HG03432 (cell line): ENCODE results near the gene BNIP5.

ENCODE experiments used
- ATAC-seq: cut with Tn5 transposase; IDR thresholded peaks from one replicate; pipeline ENCODE4 v1.9.1; 2021; ENCODE audit warnings: mild to moderate bottlenecking, moderate library complexity; ENCODE audit not compliant: unreplicated experiment

The BNIP5 gene

DNA sequence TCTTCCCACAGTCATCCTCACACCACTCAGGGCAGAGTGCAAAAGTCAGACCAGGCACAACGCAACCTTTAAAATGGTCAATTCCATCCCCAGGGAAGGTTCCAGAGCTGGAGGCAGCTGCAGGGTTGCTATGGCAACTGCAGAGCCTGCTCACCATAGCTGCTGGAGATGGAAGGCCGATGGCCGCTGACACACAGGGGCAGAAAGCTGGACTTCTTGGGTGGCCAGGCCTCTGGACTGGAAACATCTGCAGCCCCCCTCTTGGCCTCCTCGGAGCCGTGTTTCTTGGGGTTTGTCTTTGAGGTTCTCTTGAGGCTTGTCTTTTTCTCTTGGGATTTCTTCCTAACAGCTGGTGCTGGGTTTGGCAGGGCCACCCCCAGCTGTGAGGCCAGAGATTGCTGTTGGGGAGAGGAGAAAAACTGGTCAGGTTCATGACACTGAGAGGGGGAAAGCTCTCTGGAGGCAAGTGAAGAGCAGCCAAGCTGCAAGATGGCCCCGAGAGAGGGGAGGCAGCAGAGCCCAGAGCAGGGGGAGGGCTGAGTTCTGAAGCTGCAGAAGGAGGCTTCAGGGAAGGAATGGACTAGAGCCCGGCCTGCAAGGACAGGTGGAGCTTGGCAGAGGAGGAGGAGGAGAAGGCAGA lies 10.2 kb downstream of the BNIP5 start:
- no peak for ATAC-seq

DNA sequence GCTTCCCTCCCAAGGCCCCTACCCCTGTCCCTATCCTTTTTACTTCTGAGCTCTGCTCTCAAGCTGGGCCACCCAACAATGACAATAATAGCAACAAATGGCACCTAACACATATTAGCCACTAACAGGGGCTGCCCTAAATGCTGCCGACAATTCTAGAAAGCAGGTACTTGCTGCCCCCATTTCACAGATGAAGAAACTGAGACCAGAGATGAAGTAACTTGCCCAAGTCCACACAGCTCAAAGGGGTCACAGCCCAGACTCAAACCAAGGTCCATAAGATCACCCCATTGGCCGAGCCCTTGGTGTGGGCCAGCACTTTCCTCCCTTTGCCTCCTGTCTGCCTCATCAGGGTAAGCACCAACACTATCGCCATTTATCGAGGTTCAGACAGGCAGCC lies 12.0 kb downstream of the BNIP5 start:
- no peak for ATAC-seq

- no peak for ATAC-seq
These were observed 12.5 kb downstream of the BNIP5 start for GRCh38 chr6:36324191-36324590.

- no peak for ATAC-seq
These were observed 13.6 kb downstream of the BNIP5 start for GRCh38 chr6:36323062-36323461.

DNA sequence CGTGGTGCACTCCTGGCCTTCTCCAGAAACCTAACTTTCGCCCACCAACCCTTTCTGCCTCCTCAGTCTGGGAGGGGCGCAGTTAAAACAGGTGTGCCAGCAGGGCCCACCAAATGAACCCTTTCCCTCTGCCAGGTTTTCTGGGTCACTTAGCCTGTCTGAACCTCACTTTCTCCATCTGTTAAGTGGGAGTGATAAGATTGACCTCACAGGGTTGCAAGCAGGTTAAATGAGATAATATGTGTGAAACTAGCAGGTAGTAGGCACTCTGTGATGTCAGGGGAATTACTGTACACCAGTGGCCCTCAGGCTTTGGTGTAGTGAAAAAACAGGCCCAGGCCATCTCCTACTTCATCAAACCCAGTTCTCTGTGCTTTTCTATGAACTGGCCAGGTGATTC lies 14.1 kb downstream of the BNIP5 start:
- no peak for ATAC-seq

DNA sequence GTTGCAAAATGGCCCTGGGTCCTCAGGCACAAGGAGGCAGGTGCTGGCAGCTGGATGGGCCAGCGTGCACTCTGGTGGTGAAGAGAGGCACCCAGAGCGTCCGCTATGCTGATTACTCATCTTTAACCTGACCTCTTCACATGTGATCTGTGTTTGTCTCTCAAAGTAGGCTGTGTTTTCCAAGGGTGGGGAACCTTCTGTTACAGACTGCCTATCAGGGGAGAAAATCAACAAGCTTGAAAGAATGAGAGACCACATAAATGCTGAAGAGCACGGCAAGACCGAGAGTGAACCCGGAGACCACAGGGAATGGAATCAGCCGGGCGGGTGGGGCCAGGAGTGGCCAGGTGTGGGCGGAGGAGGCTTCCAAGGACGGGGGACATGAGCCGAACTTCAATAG lies 16.2 kb downstream of the BNIP5 start:
- no peak for ATAC-seq

GRCh38 chr6:36319821-36320220 lies 16.9 kb downstream of the BNIP5 start:
- ATAC-seq: no peak

- ATAC-seq: no peak
These were observed 17.3 kb downstream of the BNIP5 start for GRCh38 chr6:36319436-36319762.

DNA sequence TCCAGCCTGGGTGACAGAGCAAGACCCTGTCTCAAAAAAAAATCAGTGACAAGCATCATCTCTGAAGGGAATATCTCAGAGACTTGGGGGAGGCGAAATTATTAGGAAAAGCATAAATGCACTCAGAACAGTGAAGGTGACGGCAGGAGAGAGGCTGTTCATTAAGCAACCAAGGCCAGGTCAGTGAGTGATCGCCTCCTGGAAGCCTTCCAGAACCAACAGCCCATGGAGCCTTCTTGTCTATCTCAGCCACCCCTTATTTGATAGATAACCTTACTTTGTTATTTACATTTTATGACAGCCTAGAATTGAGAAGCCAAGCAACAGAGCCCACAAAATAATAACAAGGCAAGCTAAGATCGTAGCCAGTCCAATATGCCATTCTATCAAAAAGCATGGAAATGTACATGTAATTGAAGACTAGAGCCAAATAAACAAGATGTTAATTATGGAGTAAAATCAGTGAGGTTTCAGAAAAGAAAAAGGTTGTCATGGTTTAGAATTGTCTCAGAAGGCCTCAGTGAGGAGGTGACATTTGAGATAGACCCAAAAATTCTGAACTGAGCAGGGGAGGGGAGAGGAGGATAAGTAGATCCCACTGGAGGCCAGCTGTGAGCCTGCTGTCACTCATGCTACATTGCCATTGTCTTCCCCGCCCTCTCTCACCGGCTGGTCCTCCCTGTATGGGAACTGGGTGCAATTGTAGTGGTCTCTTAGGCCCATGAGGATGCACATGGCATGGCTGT lies 17.8 kb downstream of the BNIP5 start:
- ATAC-seq: no peak

DNA sequence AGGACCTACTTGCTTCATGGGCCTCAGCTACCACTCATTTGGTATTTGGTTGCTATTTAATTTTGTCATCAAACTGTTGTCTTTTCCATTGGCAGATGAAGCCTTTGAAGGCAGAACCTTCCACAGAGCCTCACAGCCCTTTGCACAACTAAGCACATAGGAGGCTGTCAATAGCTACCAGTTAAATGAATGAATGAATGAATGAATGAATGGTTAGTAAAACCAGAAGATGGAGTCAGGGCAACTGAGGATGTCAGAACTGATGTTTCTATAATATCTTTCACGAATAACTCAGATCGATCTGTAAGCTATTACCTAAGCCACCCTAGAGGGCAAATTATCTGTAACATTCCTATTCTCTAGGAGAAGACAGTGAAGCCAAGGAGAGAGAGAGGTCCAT lies 19.1 kb downstream of the BNIP5 start:
- no peak for ATAC-seq

DNA sequence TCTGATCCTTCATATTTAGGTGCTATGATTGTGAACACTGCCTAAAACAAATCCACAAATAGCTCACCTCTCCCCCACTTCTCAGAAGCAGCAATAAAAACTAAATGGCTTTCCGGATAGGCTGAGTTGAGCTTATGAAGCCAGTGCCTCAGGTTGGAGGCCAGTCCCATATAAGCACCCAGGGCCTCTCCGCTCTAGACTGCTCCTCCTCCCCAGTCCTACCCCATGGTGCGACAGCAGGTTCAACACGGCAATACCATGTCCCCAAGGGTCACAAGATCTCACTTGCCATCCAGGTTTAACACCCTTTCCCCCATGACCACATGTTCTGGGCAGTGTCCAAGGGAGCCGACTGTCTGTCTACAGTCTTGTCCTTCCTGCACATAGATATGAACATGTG lies 20.8 kb downstream of the BNIP5 start:
- no peak for ATAC-seq

- no peak for ATAC-seq
These were observed 22.3 kb downstream of the BNIP5 start for GRCh38 chr6:36314221-36315014.

DNA sequence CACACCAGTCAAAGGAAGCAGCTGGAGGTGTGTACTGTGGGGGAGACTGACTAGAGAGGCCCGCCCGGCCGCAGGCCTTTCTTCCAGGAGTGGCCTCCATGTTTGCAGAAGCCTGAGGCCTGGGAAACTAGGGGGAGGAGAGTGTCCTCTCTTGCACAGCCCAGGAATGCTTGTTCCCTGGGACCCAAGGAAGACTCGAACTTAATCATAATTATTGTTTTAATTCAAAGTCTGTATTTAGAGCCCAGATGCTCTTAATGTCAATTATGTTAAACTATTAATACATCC lies 23.1 kb downstream of the BNIP5 start:
- no peak for ATAC-seq

GRCh38 chr6:36312854-36313648 lies 23.6 kb downstream of the BNIP5 start:
- peak; percentile 42 for ATAC-seq

- no peak for ATAC-seq
These were observed 26.8 kb downstream of the BNIP5 start for GRCh38 chr6:36309900-36310299.

DNA sequence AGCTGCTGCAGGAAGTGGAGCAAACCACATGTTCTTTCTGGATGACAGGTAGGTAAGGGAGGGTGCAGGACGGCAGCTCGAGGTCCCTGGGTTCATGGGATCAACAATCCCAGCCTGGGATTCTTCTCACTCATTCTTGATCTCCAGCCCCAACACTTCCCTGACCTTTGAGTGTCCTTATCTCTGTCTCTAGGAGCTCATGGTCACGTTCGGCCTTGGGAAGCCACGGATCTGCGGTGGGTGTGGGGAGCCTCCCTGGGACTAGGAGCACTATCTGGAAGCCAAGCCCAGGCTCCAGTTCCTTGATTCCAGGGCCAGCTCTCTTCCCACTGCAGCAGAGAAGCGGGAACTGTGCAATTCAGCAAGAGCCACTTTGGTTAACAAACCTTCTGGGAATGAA lies 27.5 kb downstream of the BNIP5 start:
- no peak for ATAC-seq

DNA sequence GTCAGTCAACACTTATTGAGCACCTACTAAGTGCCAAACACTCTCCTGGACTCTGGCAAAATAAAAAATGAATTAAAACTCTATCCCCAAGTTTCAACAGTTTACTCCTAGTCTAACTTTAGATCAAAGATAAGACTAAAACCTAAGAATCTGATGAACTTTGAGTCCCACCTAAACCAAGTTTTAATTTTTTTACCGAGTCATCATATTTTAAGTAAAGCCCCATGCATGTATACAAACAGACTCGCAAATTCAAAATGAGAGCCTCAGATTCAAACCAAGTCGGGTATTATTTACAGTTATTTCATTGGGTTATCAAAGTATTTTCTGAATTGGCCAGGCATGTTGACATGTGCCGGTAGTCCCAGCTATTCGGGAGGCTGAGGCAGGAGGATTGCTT lies 28.2 kb downstream of the BNIP5 start:
- no peak for ATAC-seq

- ATAC-seq: no peak
These were observed 30.3 kb downstream of the BNIP5 start for GRCh38 chr6:36306375-36306774.

DNA sequence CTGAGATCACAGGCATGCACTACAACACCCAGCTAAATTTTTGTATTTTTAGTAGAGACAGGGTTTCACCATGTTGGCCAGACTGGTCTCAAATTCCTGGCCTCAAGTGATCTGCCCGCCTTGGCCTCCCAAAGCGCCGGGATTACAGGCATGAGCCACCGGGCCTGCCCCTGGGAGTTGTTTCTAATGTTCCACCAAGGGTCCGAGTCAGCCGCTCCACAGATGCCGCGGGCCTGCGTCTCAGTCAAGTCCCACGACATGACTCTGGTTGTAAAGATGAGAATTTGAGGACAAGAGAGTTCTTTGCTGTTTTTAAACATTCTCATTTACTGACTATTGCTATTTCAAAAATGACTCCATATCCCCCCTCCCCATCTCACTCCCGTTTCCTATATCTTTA lies 30.8 kb downstream of the BNIP5 start:
- no peak for ATAC-seq

DNA sequence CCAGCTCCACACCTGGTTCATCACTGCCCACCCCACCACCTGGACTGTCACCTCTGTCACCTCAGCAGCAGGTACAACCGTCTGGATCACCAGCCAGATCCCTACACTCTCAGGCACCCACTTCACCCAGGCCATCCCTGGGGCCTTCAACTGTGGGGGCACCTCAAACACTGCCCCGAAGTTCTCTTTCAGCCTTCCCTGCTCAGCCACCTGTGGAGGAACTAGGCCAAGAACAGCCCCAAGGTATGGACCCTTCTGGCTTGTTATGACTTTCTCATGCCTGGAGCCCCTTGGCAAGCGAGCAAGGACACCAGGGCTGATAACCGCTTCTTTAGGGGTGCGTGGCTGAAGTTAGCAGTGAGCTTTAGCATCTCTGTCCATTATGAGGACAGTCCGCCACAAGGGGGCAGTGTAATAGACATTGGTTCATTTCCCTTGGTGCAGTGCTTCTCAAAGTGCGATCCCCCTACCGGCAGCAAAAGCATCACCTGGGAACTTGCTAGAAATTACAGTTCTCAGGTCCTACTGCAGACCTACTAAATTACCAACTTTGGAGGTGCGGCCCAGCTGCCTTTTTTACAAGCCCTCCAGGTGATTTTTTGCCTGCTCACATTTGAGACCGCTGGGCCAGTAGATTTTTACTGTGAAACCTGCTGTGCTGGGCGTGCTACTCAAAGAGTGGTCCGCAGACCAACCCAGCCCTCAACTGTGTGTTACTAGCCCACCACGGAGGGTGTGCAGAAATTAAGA lies 34.3 kb downstream of the BNIP5 start:
- peak; percentile 71 for ATAC-seq

GRCh38 chr6:36301781-36302180 lies 34.9 kb downstream of the BNIP5 start:
- ATAC-seq: no peak
